G401.6 (cell line): ENCODE results near the gene STXBP6.

Source experiments
- FAIRE-seq: peaks from 2 replicates; lab custom pipeline; 2012; peaks lifted over from hg19 to GRCh38; lab: Jason Lieb, UNC

STXBP6 gene

GRCh38 chr14:25014440-25014839, 35.5 kb downstream of the STXBP6 start:
- FAIRE-seq: no peak

GRCh38 chr14:25011095-25011494, 38.9 kb downstream of the STXBP6 start:
- FAIRE-seq: no peak

- FAIRE-seq: no peak
Observed at GRCh38 chr14:25010471-25010870, 39.5 kb downstream of the STXBP6 start.

GRCh38 chr14:25009891-25010290, 40.1 kb downstream of the STXBP6 start:
- no peak for FAIRE-seq

GRCh38 chr14:25007832-25008231, 42.1 kb downstream of the STXBP6 start:
- no peak for FAIRE-seq

- FAIRE-seq: no peak
Observed at GRCh38 chr14:25006961-25007795, 42.8 kb downstream of the STXBP6 start.

- FAIRE-seq: no peak
Observed at GRCh38 chr14:25006031-25006430, 43.9 kb downstream of the STXBP6 start.

GRCh38 chr14:25004389-25004809, 45.5 kb downstream of the STXBP6 start:
- no peak for FAIRE-seq

GRCh38 chr14:25003537-25003936, 46.4 kb downstream of the STXBP6 start:
- no peak for FAIRE-seq

- no peak for FAIRE-seq
Observed at GRCh38 chr14:25001601-25002000, 48.3 kb downstream of the STXBP6 start.

GRCh38 chr14:25001156-25001555, 48.8 kb downstream of the STXBP6 start:
- no peak for FAIRE-seq

GRCh38 chr14:24999157-24999556, 50.8 kb downstream of the STXBP6 start:
- FAIRE-seq: no peak

GRCh38 chr14:24996930-24997725, 52.8 kb downstream of the STXBP6 start:
- FAIRE-seq: no peak

- no peak for FAIRE-seq
Observed at GRCh38 chr14:24995016-24995415, 54.9 kb downstream of the STXBP6 start.

- FAIRE-seq: no peak
Observed at GRCh38 chr14:24993631-24994030, 56.3 kb downstream of the STXBP6 start.

- FAIRE-seq: no peak
Observed at GRCh38 chr14:24992624-24993360, 57.2 kb downstream of the STXBP6 start.

- no peak for FAIRE-seq
Observed at GRCh38 chr14:24991821-24992220, 58.1 kb downstream of the STXBP6 start.

GRCh38 chr14:24991288-24991687, 58.7 kb downstream of the STXBP6 start:
- no peak for FAIRE-seq

GRCh38 chr14:24990773-24991172, 59.2 kb downstream of the STXBP6 start:
- FAIRE-seq: no peak

- no peak for FAIRE-seq
Observed at GRCh38 chr14:24990050-24990449, 59.9 kb downstream of the STXBP6 start.

GRCh38 chr14:24988760-24989159, 61.2 kb downstream of the STXBP6 start:
- no peak for FAIRE-seq

GRCh38 chr14:24986206-24986893, 63.6 kb downstream of the STXBP6 start:
- no peak for FAIRE-seq
